Measurements from ENCODE around the gene NAT10.

NAT10 gene

DNA sequence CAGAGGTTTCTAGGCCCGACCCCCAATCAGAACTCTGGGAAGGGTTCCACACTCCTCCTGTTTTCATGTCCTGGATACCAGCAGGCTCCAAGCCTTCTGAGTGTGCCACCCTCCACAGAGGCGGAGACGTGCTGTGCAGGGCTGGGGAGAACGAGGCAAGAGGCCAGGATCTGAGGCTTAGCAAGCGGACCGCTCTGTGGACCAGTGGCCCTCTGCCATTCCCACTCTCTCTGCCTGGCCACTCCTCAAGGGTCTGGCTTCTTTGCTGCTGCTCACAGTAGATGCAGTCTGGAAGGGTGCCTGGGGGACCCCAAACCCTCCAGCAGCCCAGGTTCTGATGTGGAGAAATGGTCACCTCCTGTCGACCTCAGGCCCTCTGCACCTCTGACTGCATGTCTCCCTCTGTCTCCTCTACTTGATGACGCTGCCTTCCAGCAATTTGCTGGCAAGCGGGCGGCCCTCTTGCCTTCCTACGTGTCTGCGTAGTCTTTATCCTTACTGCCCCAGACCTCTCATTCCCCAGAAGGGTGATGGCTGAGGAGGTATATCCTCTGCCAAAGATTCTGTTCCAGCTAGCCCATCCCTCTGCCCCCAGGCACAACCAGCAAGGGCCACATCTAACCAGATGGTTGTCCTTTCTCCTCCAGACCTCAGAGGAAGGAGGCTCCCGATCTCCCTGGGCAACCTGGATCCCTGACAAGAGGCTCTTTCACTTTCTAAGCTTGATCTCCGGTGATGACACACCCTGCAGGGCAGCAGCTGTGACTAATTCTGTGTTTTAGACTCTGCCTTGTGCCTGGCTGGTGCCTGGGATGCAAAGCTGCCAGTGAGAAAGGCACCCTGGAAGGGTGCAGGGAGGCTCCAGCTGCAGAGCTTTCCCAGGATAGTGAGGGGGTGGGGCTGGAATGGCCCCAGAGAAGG, 87.3 kb downstream of the NAT10 start:
- peak; percentile 33 for DNase-seq (ENCODE audit: low read depth, low spot score)
- TF ChIP-seq, protein P1, sequence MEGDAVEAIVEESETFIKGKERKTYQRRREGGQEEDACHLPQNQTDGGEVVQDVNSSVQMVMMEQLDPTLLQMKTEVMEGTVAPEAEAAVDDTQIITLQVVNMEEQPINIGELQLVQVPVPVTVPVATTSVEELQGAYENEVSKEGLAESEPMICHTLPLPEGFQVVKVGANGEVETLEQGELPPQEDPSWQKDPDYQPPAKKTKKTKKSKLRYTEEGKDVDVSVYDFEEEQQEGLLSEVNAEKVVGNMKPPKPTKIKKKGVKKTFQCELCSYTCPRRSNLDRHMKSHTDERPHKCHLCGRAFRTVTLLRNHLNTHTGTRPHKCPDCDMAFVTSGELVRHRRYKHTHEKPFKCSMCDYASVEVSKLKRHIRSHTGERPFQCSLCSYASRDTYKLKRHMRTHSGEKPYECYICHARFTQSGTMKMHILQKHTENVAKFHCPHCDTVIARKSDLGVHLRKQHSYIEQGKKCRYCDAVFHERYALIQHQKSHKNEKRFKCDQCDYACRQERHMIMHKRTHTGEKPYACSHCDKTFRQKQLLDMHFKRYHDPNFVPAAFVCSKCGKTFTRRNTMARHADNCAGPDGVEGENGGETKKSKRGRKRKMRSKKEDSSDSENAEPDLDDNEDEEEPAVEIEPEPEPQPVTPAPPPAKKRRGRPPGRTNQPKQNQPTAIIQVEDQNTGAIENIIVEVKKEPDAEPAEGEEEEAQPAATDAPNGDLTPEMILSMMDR (IDR thresholded peaks at IDR 0.05; ENCODE audit: insufficient read depth, low read length, missing control alignments) = no peak
- H3K4me3 ChIP-seq (ENCODE audit: low read depth, low read length) = peak overlapping the region; percentile 16; the same call in 1 of the 2 replicates
- ChIA-PET POLR2A (interaction anchor here (0.8 to 1.0 kb wide), 2 partner anchors 164 to 165 kb away, joined by 3 read pairs; partner anchors contain the start of gene ABTB2), CTCF (interaction anchor here (1.2 to 1.5 kb wide), 4 partner anchors 13 to 33 kb away, joined by 3 to 9 read pairs (median 4); no protein-coding TSS in a partner anchor)

DNA sequence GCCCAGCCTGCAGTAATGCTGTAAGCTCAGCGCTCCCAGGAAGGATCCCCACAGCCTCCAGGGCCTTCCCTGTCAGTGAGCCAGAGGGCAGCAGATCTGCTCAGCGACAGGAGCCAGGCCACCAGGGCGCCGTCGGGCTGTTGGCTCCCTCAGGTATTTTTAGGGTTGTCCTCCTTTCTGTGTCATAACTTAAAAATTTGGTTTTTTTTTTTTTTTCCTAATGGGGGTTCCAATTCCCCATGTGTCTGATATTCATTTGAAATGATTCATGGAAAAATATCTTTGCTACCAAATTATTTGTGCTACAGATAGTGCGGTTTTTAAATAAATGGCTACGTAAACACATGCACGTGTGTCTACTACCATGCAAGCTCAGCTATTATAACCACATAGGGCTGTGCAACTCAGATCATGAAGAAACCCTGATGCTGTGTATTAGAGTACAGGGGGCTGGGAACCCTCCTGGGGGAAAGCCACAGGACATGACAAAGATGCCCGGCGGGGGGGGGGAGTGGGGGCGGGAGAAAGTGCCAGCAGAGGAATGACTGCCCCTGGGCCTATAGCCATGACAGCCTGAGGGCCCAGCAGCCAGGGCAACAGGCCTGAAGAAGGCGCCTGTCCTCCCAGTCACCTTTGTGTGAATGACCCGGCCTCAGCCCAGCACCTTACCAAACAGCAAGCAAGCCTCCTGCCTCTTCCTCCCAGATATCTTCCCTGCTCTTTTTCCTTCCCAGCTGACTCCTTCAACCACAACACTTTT, 89.3 kb downstream of the NAT10 start:
- ChIA-PET POLR2A (no interaction called here), CTCF (interaction anchor here (1.1 to 1.5 kb wide), 3 partner anchors 10 to 22 kb away, joined by 3 to 4 read pairs (median 3); no protein-coding TSS in a partner anchor)
- TF ChIP-seq, protein P1 (IDR thresholded peaks at IDR 0.05; ENCODE audit: insufficient read depth, low read length, missing control alignments) = no peak
- H3K4me3 ChIP-seq (ENCODE audit: low read depth, low read length) = no peak overlapping the region
- no peak for DNase-seq (ENCODE audit: low read depth, low spot score)

All from AG04449 (cell line).